H1 (cell line): Measurements from ENCODE around the gene RPL41. TPM values are rescaled to one million over a fixed set of nuclear protein-coding genes. Genes with fewer than 3 reads are reported as not detected.

Source experiments
- CTCF ChIA-PET: fragments of 300-600 bp; sonication (Branson Sonifier 250); formaldehyde crosslinking; loops from one replicate; lab custom pipeline; 2021; ENCODE audit not compliant: partially characterized antibody; lab: Charles Lee
- POLR2A ChIA-PET: fragments of 300-600 bp; sonication (Branson Sonifier 250); formaldehyde crosslinking; loops from one replicate; lab custom pipeline; 2021; ENCODE audit warnings: inconsistent platforms; ENCODE audit not compliant: partially characterized antibody; lab: Charles Lee
- DNase-seq, 2 experiments: peaks; one replicate each; pipeline versions ENCODE4 v3.0.0 to v3.0.0-alpha.2; 2010 to 2022; ENCODE audit warnings: low spot score in 2 of 2, low read depth in 1 of 2, mixed read lengths in 1 of 2
- FAIRE-seq: peaks from 2 replicates; lab custom pipeline; 2011; peaks lifted over from hg19 to GRCh38; lab: Jason Lieb, UNC
- H2AFZ ChIP-seq: 2 replicates; pipeline ENCODE4 v1.8.1; 2012; ENCODE audit warnings: low read length, inconsistent platforms
- H2AK5ac ChIP-seq: 2 replicates; pipeline ENCODE4 v1.6.1; 2013; ENCODE audit warnings: low read depth, low read length
- H2BK120ac ChIP-seq: replicated peaks from 2 replicates; pipeline ENCODE3; 2013; ENCODE audit warnings: low read depth, low read length, inconsistent platforms
- H2BK12ac ChIP-seq: 2 replicates; pipeline ENCODE4 v1.6.1; 2013; ENCODE audit warnings: low read depth, low read length
- H2BK15ac ChIP-seq: 2 replicates; pipeline ENCODE4 v1.6.1; 2013; ENCODE audit warnings: low read length
- H2BK20ac ChIP-seq: 2 replicates; pipeline ENCODE4 v1.6.1; 2013; ENCODE audit warnings: low read length
- H2BK5ac ChIP-seq: 2 replicates; pipeline ENCODE4 v1.6.1; 2013; ENCODE audit warnings: low read depth, low read length
- H3K14ac ChIP-seq: 2 replicates; pipeline ENCODE4 v1.6.1; 2013; ENCODE audit warnings: inconsistent platforms; ENCODE audit not compliant: insufficient read length
- H3K18ac ChIP-seq: 2 replicates; pipeline ENCODE4 v1.6.1; 2013; ENCODE audit warnings: low read length; ENCODE audit errors: extremely low read depth
- H3K23ac ChIP-seq: 2 replicates; pipeline ENCODE4 v1.6.1; 2013; ENCODE audit warnings: inconsistent platforms; ENCODE audit not compliant: insufficient read length
- H3K23me2 ChIP-seq: 2 replicates; pipeline ENCODE4 v1.6.1; 2013; ENCODE audit warnings: low read depth, low read length
- H3K27ac ChIP-seq: 2 replicates; pipeline ENCODE4 v1.6.1; 2011; ENCODE audit warnings: low read depth, low read length, inconsistent platforms
- H3K27me3 ChIP-seq, 4 experiments: replicated peaks in 1 of 4; 1 replicate in 1 of 4; 2 replicates in 3 of 4; pipeline versions ENCODE4 v1.6.1 to v1.8.1; 2011 to 2013; ENCODE audit warnings: low read length in 3 of 4, mild to moderate bottlenecking in 3 of 4, inconsistent platforms in 2 of 4, mixed read lengths in 2 of 4, moderate library complexity in 1 of 4; ENCODE audit not compliant: control insufficient read depth in 3 of 4, insufficient read depth in 3 of 4; ENCODE audit errors: extremely low read depth in 1 of 4
- H3K36me3 ChIP-seq, 4 experiments: 2 replicates each; pipeline versions ENCODE4 v1.6.1 to v1.8.1; 2011 to 2013; ENCODE audit warnings: mild to moderate bottlenecking in 4 of 4, low read length in 3 of 4, moderate library complexity in 2 of 4, control low read depth in 1 of 4, inconsistent platforms in 1 of 4; ENCODE audit not compliant: insufficient read depth in 4 of 4, control insufficient read depth in 2 of 4
- H3K4ac ChIP-seq: replicated peaks from 2 replicates; pipeline ENCODE3; 2013; ENCODE audit warnings: low read length, low read depth, mixed read lengths, inconsistent platforms; ENCODE audit not compliant: insufficient read length
- H3K4me1 ChIP-seq, 4 experiments: replicated peaks in 1 of 4; 1 replicate in 1 of 4; 2 replicates in 3 of 4; pipeline versions ENCODE4 v1.6.1 to v1.8.1; 2011 to 2013; ENCODE audit warnings: low read length in 3 of 4, inconsistent platforms in 2 of 4, mixed read lengths in 1 of 4; ENCODE audit not compliant: insufficient read depth in 4 of 4, control insufficient read depth in 3 of 4
- H3K4me2 ChIP-seq, 2 experiments: 2 replicates each; pipeline versions ENCODE4 v1.6.1 to v1.8.1; 2011 to 2013; ENCODE audit warnings: low read depth in 2 of 2, low read length in 2 of 2, control low read depth in 1 of 2, inconsistent platforms in 1 of 2, mild to moderate bottlenecking in 1 of 2; ENCODE audit not compliant: insufficient read depth in 1 of 2
- H3K4me3 ChIP-seq, 4 experiments: fragments of 200-600, 300-600 bp in 1 of 4; sonication (generic), shearing (Covaris generic), sonication (Bioruptor Twin) in 1 of 4; 2 replicates each; pipeline versions ENCODE4 v1.5.1 to v1.8.1; 2011 to 2016; ENCODE audit warnings: low read length in 4 of 4, low read depth in 3 of 4, control low read depth in 2 of 4, inconsistent platforms in 2 of 4, mild to moderate bottlenecking in 2 of 4, mixed read lengths in 1 of 4, moderate library complexity in 1 of 4; ENCODE audit not compliant: insufficient read depth in 2 of 4; ENCODE audit errors: extremely low read depth in 1 of 4
- H3K56ac ChIP-seq: replicated peaks from 2 replicates; pipeline ENCODE3; 2013; ENCODE audit warnings: low read depth, mild to moderate bottlenecking, mixed read lengths, low read length, inconsistent platforms; ENCODE audit not compliant: insufficient read length
- H3K79me1 ChIP-seq: 2 replicates; pipeline ENCODE4 v1.6.1; 2013; ENCODE audit warnings: low read depth, low read length, control low read depth
- H3K79me2 ChIP-seq, 2 experiments: 2 replicates each; pipeline versions ENCODE4 v1.6.1 to v1.8.1; 2012 to 2013; ENCODE audit warnings: low read length in 2 of 2, mild to moderate bottlenecking in 2 of 2, inconsistent platforms in 1 of 2; ENCODE audit not compliant: insufficient read depth in 2 of 2, control insufficient read depth in 1 of 2
- H3K9ac ChIP-seq, 4 experiments: replicated peaks in 1 of 4; 1 replicate in 1 of 4; 2 replicates in 3 of 4; pipeline versions ENCODE4 v1.6.1 to v1.8.1; 2011 to 2013; ENCODE audit warnings: low read depth in 3 of 4, low read length in 3 of 4, control low read depth in 2 of 4, mild to moderate bottlenecking in 2 of 4, moderate library complexity in 2 of 4, inconsistent platforms in 1 of 4; ENCODE audit errors: extremely low read depth in 1 of 4
- H3K9me3 ChIP-seq, 2 experiments: 2 replicates each; pipeline versions ENCODE4 v1.6.1 to v1.8.1; 2012 to 2013; ENCODE audit warnings: mild to moderate bottlenecking in 2 of 2, moderate library complexity in 2 of 2, control low read depth in 1 of 2, inconsistent platforms in 1 of 2, low read depth in 1 of 2, low read length in 1 of 2, mixed read lengths in 1 of 2; ENCODE audit not compliant: insufficient read depth in 2 of 2
- H4K20me1 ChIP-seq, 2 experiments: replicated peaks in 1 of 2; 2 replicates each; pipeline versions ENCODE3 to v1.8.1; 2011 to 2013; ENCODE audit warnings: inconsistent platforms in 2 of 2, low read length in 2 of 2, mild to moderate bottlenecking in 1 of 2; ENCODE audit not compliant: insufficient read depth in 2 of 2, control insufficient read depth in 1 of 2
- H4K5ac ChIP-seq: 2 replicates; pipeline ENCODE4 v1.6.1; 2013; ENCODE audit warnings: low read length, low read depth, mixed read lengths, inconsistent platforms; ENCODE audit not compliant: insufficient read length
- H4K8ac ChIP-seq: 2 replicates; pipeline ENCODE4 v1.8.0; 2013; ENCODE audit warnings: mild to moderate bottlenecking, moderate library complexity, low read length, inconsistent platforms; ENCODE audit not compliant: insufficient read depth; ENCODE audit errors: extremely low read depth
- H4K91ac ChIP-seq: replicated peaks from 2 replicates; pipeline ENCODE3; 2013; ENCODE audit warnings: low read length, mixed read lengths, inconsistent platforms; ENCODE audit not compliant: insufficient read length
- ATF2 ChIP-seq: IDR thresholded peaks from 2 replicates; pipeline ENCODE4 v1.6.1; 2012; ENCODE audit warnings: low read length, inconsistent platforms
- EP300 ChIP-seq, 2 experiments: IDR thresholded peaks; 1 replicate in 1 of 2; 2 replicates in 1 of 2; pipeline ENCODE4 v1.6.1; 2011 to 2012; ENCODE audit warnings: low read depth in 2 of 2, low read length in 2 of 2, mild to moderate bottlenecking in 2 of 2, borderline replicate concordance in 1 of 2, inconsistent platforms in 1 of 2, moderate library complexity in 1 of 2
- HDAC2 ChIP-seq, 2 experiments: fragments of 300-600 bp in 1 of 2; sonication (generic) in 1 of 2; IDR thresholded peaks; 2 replicates each; pipeline ENCODE4 v1.6.1; 2011 to 2012; ENCODE audit warnings: low read depth in 2 of 2, low read length in 2 of 2, mild to moderate bottlenecking in 2 of 2, moderate library complexity in 2 of 2, borderline replicate concordance in 1 of 2, inconsistent platforms in 1 of 2
- JUN ChIP-seq: IDR thresholded peaks from 2 replicates; pipeline ENCODE4 v1.6.1; 2011; ENCODE audit warnings: low read depth, mild to moderate bottlenecking, improper control_type of control experiment, low read length
- KDM4A ChIP-seq: IDR thresholded peaks from one replicate; pipeline ENCODE4 v1.7.1; 2012; ENCODE audit warnings: low read depth, mild to moderate bottlenecking, moderate library complexity, low read length, inconsistent platforms; ENCODE audit not compliant: severe bottlenecking
- KDM5A ChIP-seq: fragments of 200-600 bp; IDR thresholded peaks from 2 replicates; pipeline ENCODE4 v1.7.1; 2012; ENCODE audit warnings: mild to moderate bottlenecking, low read length, inconsistent platforms, mixed read lengths
- SAP30 ChIP-seq: fragments of 300-600 bp; sonication (generic); IDR thresholded peaks from 2 replicates; pipeline ENCODE4 v1.7.1; 2012; ENCODE audit warnings: low read length, moderate library complexity, mild to moderate bottlenecking, inconsistent platforms; ENCODE audit not compliant: insufficient read depth, insufficient replicate concordance
- SP2 ChIP-seq: IDR thresholded peaks from 2 replicates; pipeline ENCODE4 v1.6.1; 2012; ENCODE audit warnings: mild to moderate bottlenecking, low read length, inconsistent platforms
- SP4 ChIP-seq: IDR thresholded peaks from 2 replicates; pipeline ENCODE4 v1.6.1; 2012; ENCODE audit warnings: low read length, inconsistent platforms
- WGBS, 2 experiments: shearing (Covaris generic) in 1 of 2; methylation state at CpG; one replicate each; pipeline versions ENCODE4 v1.1.6 to v1.1.7; 2013 to 2015; ENCODE audit warnings: low lambda C conversion rate in 2 of 2, mixed read lengths in 2 of 2, inconsistent platforms in 1 of 2, low coverage in 1 of 2, missing lambda C conversion rate in 1 of 2; ENCODE audit not compliant: insufficient replicate concordance in 2 of 2, insufficient coverage in 1 of 2, insufficient read length in 1 of 2; ENCODE audit errors: extremely low coverage in 1 of 2, missing lambda C conversion rate in 1 of 2; 5-methylcytosine and 5-hydroxymethylcytosine counted together
- polyA plus RNA-seq, 7 experiments: library from polyadenylated mRNA; depleted of rRNA in 3 of 7; stranded (reverse) in 5 of 7; unstranded in 2 of 7; fragments of >200 nt in 5 of 7; fragments of 200-250 nt in 2 of 7; gene quantifications; 1 replicate in 5 of 7; 2 replicates in 1 of 7; 4 replicates in 1 of 7; pipeline versions ENCODE4 v1.2.1 to v1.2.3, GENCODE V29; 2011 to 2013; ENCODE audit warnings: missing spikeins in 2 of 7, mixed read lengths in 2 of 7
- total RNA-seq: library from RNA; stranded (reverse); fragmentation: NEBNext Ultra II Directional; extraction: Animal tissue kit (Norgen Biotek cat#: 25700); gene quantifications from 2 replicates; pipeline ENCODE4 v1.2.1, GENCODE V29; 2021

Gene RPL41
- total and polyA plus RNA-seq, 2 of the 8 experiments (the other 6 are each of a cell fraction or from before 2014, with no cell fraction given) = 4,440 to 16,488 TPM

- no peak overlapping the region for H3K56ac ChIP-seq
- FAIRE-seq = no peak
- no peak overlapping the region for H2AFZ ChIP-seq
- peak overlapping the region in 2 of 4 experiments; percentile 64 to 79; a peak in 4 of 7 replicates for H3K9ac ChIP-seq
- peak overlapping the region; percentile 70 to 98 for H3K4me2 ChIP-seq
- DNase-seq = no peak
- CTCF ChIA-PET = interaction anchor here (0.6 to 3.2 kb wide), 19 partner anchors 9 to 163 kb away, joined by 3 to 21 read pairs (median 4); partner anchors contain the start of genes MYL6B, RNF41 and SMARCC2
- no peak overlapping the region; the same call in 1 of the 2 replicates for H2AK5ac ChIP-seq
- no peak overlapping the region for H2BK20ac ChIP-seq
- no peak overlapping the region for H4K5ac ChIP-seq
- H3K23ac ChIP-seq = no peak overlapping the region
- peaks cover 12% of the 10 kb centered on the region for H3K23me2 ChIP-seq
- no peaks in the 10 kb centered on the region for H3K79me1 ChIP-seq
- no peak overlapping the region for H3K14ac ChIP-seq
- 86% methylated on average over 3 of the region's 3 CpGs; no CpG with 5 or more reads in 1 of the 2 experiments for WGBS, 2 experiments
- no peak overlapping the region for H2BK5ac ChIP-seq
- POLR2A ChIA-PET = interaction anchor here (1.2 to 5.3 kb wide), 8 partner anchors 9 to 140 kb away, joined by 3 to 161 read pairs (median 8); partner anchors contain the start of genes COQ10A, PA2G4, RNF41 and RPL41
- peaks cover 0 to 2% of the 10 kb centered on the region in 2 experiments for H4K20me1 ChIP-seq
- H3K4ac ChIP-seq = no peak overlapping the region
- no peak overlapping the region for H2BK120ac ChIP-seq
- H3K4me3 ChIP-seq = peak overlapping the region in 3 of 4 experiments; percentile 26 to 59 (median 39); a peak in 4 of 8 replicates
- peak overlapping the region; percentile 70 for H3K27ac ChIP-seq
- peaks cover 0 to 13% (median 5%) of the 10 kb centered on the region in 4 experiments; a peak in 5 of 7 replicates for H3K4me1 ChIP-seq
- H3K27me3 ChIP-seq = no peaks in the 10 kb centered on the region
- no peak overlapping the region for H4K91ac ChIP-seq
- H3K36me3 ChIP-seq = peaks cover 7 to 15% (median 13%) of the 10 kb centered on the region in 4 experiments
- no peak overlapping the region for H4K8ac ChIP-seq
- peak overlapping the region; percentile 69; the same call in 1 of the 2 replicates for H2BK12ac ChIP-seq
- peak overlapping the region; percentile 4; the same call in 1 of the 2 replicates for H2BK15ac ChIP-seq
- no peak overlapping the region for H3K18ac ChIP-seq
- peaks cover 0 to 10% of the 10 kb centered on the region in 2 experiments; a peak in 1 of 4 replicates for H3K79me2 ChIP-seq
- H3K9me3 ChIP-seq = no peaks in the 10 kb centered on the region; a peak in 1 of 4 replicates
- no peak for TF ChIP-seq ATF2
- no peak for TF ChIP-seq KDM5A
- no peak for TF ChIP-seq EP300 (IDR thresholded peaks at IDR 0.05; ENCODE audit: borderline replicate concordance in 1 of 2, low read depth in 2 of 2, low read length in 2 of 2)
- no peak for TF ChIP-seq SP4
- TF ChIP-seq KDM4A = no peak
- no peak for TF ChIP-seq SAP30
- TF ChIP-seq HDAC2 (IDR thresholded peaks at IDR 0.05; ENCODE audit: borderline replicate concordance in 1 of 2, low read depth in 2 of 2, low read length in 2 of 2) = no peak
- TF ChIP-seq SP2 = no peak
- no peak for TF ChIP-seq JUN
These were observed 10.4 kb downstream of the RPL41 start for GRCh38 chr12:56126732-56127239.
